K562 (cell line): ENCODE data around the gene ISYNA1. TPM values are rescaled to one million over a fixed set of nuclear protein-coding genes. Genes with fewer than 3 reads are reported as not detected.

Experiments
- CHD1 ChIP-seq: fragments of 200-600 bp; sonication (generic); IDR thresholded peaks from one replicate; pipeline ENCODE4 v1.6.1; 2012; ENCODE audit warnings: mild to moderate bottlenecking, moderate library complexity, low read length, inconsistent platforms
- FOSL1 ChIP-seq: fragments of 200-800 bp; sonication (Bioruptor generic); conservative IDR thresholded peaks from 2 replicates; pipeline ENCODE4 v1.6.1; 2016; ENCODE audit warnings: missing genetic modification characterization, missing compliant biosample characterization
- FOXK1 ChIP-seq: sonication (generic); formaldehyde crosslinking; IDR thresholded peaks from 2 replicates; pipeline ENCODE4 v1.8.0; 2022; ENCODE audit warnings: missing genetic modification reagents, mild to moderate bottlenecking, borderline replicate concordance
- GABPB1 ChIP-seq: sonication (generic); formaldehyde crosslinking; IDR thresholded peaks from 2 replicates; pipeline ENCODE4 v1.8.0; 2022; ENCODE audit warnings: mild to moderate bottlenecking, missing genetic modification reagents
- HEY1 ChIP-seq: fragments of 250-450 bp; sonication (Bioruptor Pico); IDR thresholded peaks from 2 replicates; pipeline ENCODE4 v1.5.0; 2020; ENCODE audit warnings: mild to moderate bottlenecking, moderate library complexity, borderline replicate concordance
- MTA3 ChIP-seq: fragments of 450-650 bp; formaldehyde crosslinking; IDR thresholded peaks from 2 replicates; pipeline ENCODE4 v1.6.1; 2017; ENCODE audit warnings: mild to moderate bottlenecking, borderline replicate concordance
- MYBL2 ChIP-seq, 2 experiments: fragments of 450-650 bp in 1 of 2; sonication (generic) in 1 of 2; formaldehyde crosslinking in 1 of 2; IDR thresholded peaks; 2 replicates each; pipeline versions ENCODE4 v1.6.1 to v1.8.1; 2017 to 2022; ENCODE audit warnings: borderline replicate concordance in 1 of 2, inconsistent platforms in 1 of 2, low read depth in 1 of 2, mild to moderate bottlenecking in 1 of 2, missing genetic modification reagents in 1 of 2, moderate library complexity in 1 of 2
- PHB ChIP-seq: fragments of 250-450 bp; sonication (Bioruptor Pico); IDR thresholded peaks from 2 replicates; pipeline ENCODE4 v1.5.0; 2021
- PHF20 ChIP-seq: fragments of 450-650 bp; IDR thresholded peaks from 2 replicates; pipeline ENCODE4 v1.6.1; 2018; ENCODE audit not compliant: partially characterized antibody
- PTTG1 ChIP-seq: fragments of 450-650 bp; IDR thresholded peaks from 2 replicates; pipeline ENCODE4 v1.6.1; 2016; ENCODE audit warnings: low read depth, mild to moderate bottlenecking, missing genetic modification characterization, missing compliant biosample characterization
- SP1 ChIP-seq: sonication (generic); formaldehyde crosslinking; IDR thresholded peaks from 2 replicates; pipeline ENCODE4 v1.8.1; 2022; ENCODE audit warnings: mild to moderate bottlenecking, missing genetic modification reagents
- STAT5A ChIP-seq: IDR thresholded peaks from 2 replicates; pipeline ENCODE4 v1.6.1; 2012; ENCODE audit warnings: low read length, inconsistent platforms, borderline replicate concordance
- THRAP3 ChIP-seq: fragments of 450-650 bp; IDR thresholded peaks from 2 replicates; pipeline ENCODE4 v1.6.1; 2016; ENCODE audit warnings: mild to moderate bottlenecking, inconsistent platforms, borderline replicate concordance
- U2AF2 ChIP-seq: fragments of 200-400 bp; formaldehyde crosslinking; optimal IDR thresholded peaks from 2 replicates; pipeline ENCODE3; 2017; ENCODE audit warnings: low read depth, mild to moderate bottlenecking, low read length
- polyA plus RNA-seq, 8 experiments: library from polyadenylated mRNA; depleted of rRNA in 4 of 8; stranded (reverse) in 5 of 8; unstranded in 3 of 8; fragments of >200 nt; fragmentation: Nextera tagmentation in 2 of 8; fragmentation: Illumina TruSeq in 1 of 8; extraction: Ambion mirVana in 2 of 8; extraction: Trizol in 1 of 8; gene quantifications; 2 replicates each; pipeline versions ENCODE4 v1.2.1 to v1.2.3, GENCODE V29; 2011 to 2014; ENCODE audit warnings: inconsistent platforms in 1 of 8, missing spikeins in 1 of 8
- total RNA-seq, 7 experiments: library from RNA; depleted of rRNA in 6 of 7; stranded (reverse); fragments of >200 nt in 6 of 7; fragmentation: Illumina TruSeq in 2 of 7; extraction: Trizol in 2 of 7; gene quantifications; 2 replicates each; pipeline versions ENCODE4 v1.2.1 to v1.2.3, GENCODE V29; 2011 to 2021; ENCODE audit warnings: low replicate concordance in 1 of 7
- TF ChIP-seq, protein P1 (sequence below): fragments of 450-650 bp; formaldehyde crosslinking; IDR thresholded peaks from 2 replicates; pipeline ENCODE4 v1.4.0; 2022; ENCODE audit warnings: missing genetic modification characterization
- TF ChIP-seq, protein P2 (sequence below): sonication (generic); formaldehyde crosslinking; IDR thresholded peaks from 2 replicates; pipeline ENCODE4 v1.8.0; 2022; ENCODE audit warnings: mild to moderate bottlenecking, missing genetic modification reagents
- TF ChIP-seq, protein P3 (sequence below): fragments of 450-650 bp; formaldehyde crosslinking; IDR thresholded peaks from 2 replicates; pipeline ENCODE4 v1.4.0; 2022; ENCODE audit warnings: missing genetic modification characterization
- TF ChIP-seq, protein P4 (sequence below): fragments of 450-650 bp; formaldehyde crosslinking; IDR thresholded peaks from 2 replicates; pipeline ENCODE4 v1.4.0; 2020; ENCODE audit warnings: mild to moderate bottlenecking, mixed read lengths

ISYNA1 gene
- total and polyA plus RNA-seq, 9 of the 15 experiments (the other 6 are each of a cell fraction or from before 2014, with no cell fraction given), result 21.8 to 460 (median 93.2) TPM

DNA sequence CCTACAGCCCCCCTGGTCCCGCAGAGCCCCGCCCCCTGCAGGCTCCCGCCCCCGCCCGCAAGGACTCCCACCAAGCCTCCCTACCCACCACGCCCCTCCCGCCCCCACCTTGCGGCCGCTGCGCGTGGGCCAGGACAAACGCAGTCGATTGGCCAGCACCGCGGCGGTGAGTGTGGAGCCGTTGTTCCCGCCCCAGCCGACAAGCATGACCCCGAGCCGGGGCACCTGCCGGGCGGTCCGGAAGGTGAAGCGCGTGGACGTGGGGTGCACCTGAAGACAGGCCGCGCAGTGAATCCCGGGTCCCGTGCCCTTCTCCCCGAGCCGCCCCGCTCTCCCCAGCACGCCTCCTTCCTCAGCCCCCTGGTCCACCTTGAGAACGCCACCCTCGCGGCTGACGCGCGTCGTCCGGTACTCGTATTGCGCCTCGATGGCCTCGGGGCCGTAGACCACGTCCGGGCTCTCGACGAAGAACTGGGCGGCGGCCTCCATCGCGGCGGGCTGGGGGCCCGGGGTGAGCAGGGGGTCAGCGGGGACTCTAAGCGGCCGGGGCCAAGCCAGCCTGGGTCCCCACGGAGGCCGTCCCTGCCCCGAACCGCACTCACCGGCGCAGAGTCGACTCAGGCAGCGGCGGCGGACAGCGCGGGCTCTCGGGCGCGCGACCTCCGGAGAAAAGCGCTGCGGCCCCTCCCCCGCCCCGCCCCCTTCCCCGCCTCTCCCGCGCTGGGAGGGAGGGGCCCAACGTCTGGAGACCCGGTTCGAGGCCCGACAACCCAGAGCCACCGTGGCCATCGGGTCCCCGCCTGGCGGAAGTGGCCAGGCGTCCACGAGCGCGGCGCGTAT is at the start of gene ISYNA1 (continued):
- TF ChIP-seq, protein P1, sequence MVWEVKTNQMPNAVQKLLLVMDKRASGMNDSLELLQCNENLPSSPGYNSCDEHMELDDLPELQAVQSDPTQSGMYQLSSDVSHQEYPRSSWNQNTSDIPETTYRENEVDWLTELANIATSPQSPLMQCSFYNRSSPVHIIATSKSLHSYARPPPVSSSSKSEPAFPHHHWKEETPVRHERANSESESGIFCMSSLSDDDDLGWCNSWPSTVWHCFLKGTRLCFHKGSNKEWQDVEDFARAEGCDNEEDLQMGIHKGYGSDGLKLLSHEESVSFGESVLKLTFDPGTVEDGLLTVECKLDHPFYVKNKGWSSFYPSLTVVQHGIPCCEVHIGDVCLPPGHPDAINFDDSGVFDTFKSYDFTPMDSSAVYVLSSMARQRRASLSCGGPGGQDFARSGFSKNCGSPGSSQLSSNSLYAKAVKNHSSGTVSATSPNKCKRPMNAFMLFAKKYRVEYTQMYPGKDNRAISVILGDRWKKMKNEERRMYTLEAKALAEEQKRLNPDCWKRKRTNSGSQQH, result peak; percentile 19; the same call in 1 of the 2 replicates
- TF ChIP-seq, protein P2, sequence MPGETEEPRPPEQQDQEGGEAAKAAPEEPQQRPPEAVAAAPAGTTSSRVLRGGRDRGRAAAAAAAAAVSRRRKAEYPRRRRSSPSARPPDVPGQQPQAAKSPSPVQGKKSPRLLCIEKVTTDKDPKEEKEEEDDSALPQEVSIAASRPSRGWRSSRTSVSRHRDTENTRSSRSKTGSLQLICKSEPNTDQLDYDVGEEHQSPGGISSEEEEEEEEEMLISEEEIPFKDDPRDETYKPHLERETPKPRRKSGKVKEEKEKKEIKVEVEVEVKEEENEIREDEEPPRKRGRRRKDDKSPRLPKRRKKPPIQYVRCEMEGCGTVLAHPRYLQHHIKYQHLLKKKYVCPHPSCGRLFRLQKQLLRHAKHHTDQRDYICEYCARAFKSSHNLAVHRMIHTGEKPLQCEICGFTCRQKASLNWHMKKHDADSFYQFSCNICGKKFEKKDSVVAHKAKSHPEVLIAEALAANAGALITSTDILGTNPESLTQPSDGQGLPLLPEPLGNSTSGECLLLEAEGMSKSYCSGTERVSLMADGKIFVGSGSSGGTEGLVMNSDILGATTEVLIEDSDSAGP (CRISPR knock-in tag), result no peak
- TF ChIP-seq STAT5A (no peak), PHF20 (peak; percentile 57), CHD1 (peak; percentile 85), U2AF2 (no peak), THRAP3 (no peak), PHB (CRISPR knock-in tag) (0 out of 2 replicates have a peak, but pooled peaks have one; percentile 42), FOSL1 (tag) (no peak), SP1 (CRISPR knock-in tag) (no peak; the same call in 1 of the 2 replicates), MTA3 (no peak), HEY1 (CRISPR knock-in tag) (no peak), GABPB1 (CRISPR knock-in tag) (0 out of 2 replicates have a peak, but pooled peaks have one; percentile 21), MYBL2 (IDR thresholded peaks at IDR 0.05; ENCODE audit: low read depth) (no peak), MYBL2 (CRISPR knock-in tag; IDR thresholded peaks at IDR 0.05; ENCODE audit: borderline replicate concordance) (0 out of 2 replicates have a peak, but pooled peaks have one; percentile 53), PTTG1 (no peak), FOXK1 (CRISPR knock-in tag) (peak; percentile 46; the same call in 1 of the 2 replicates)
- TF ChIP-seq, protein P3, sequence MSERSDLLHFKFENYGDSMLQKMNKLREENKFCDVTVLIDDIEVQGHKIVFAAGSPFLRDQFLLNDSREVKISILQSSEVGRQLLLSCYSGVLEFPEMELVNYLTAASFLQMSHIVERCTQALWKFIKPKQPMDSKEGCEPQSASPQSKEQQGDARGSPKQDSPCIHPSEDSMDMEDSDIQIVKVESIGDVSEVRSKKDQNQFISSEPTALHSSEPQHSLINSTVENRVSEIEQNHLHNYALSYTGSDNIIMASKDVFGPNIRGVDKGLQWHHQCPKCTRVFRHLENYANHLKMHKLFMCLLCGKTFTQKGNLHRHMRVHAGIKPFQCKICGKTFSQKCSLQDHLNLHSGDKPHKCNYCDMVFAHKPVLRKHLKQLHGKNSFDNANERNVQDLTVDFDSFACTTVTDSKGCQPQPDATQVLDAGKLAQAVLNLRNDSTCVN (CRISPR knock-in tag), result no peak
- TF ChIP-seq, protein P4, sequence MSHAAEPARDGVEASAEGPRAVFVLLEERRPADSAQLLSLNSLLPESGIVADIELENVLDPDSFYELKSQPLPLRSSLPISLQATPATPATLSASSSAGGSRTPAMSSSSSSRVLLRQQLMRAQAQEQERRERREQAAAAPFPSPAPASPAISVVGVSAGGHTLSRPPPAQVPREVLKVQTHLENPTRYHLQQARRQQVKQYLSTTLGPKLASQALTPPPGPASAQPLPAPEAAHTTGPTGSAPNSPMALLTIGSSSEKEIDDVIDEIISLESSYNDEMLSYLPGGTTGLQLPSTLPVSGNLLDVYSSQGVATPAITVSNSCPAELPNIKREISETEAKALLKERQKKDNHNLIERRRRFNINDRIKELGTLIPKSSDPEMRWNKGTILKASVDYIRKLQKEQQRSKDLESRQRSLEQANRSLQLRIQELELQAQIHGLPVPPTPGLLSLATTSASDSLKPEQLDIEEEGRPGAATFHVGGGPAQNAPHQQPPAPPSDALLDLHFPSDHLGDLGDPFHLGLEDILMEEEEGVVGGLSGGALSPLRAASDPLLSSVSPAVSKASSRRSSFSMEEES, result no peak
